IMR-90 (cell line): ENCODE measurements around the gene RAD51B. TPM values are rescaled to one million over a fixed set of nuclear protein-coding genes. Genes with fewer than 3 reads are reported as not detected.

ENCODE experiments used
- ATAC-seq: fragments of 200-7000 bp; cut with Tn5 transposase; 2 replicates; pipeline ENCODE4 v1.9.1; 2020; ENCODE audit warnings: low read depth, mild to moderate bottlenecking, moderate library complexity
- BruUV-seq: library from RNA; stranded (reverse); fragments of 400-500 nt; replicated peaks from 2 replicates; lab custom pipeline; 2021; lab: Mats Ljungman, UMichigan
- CTCF ChIA-PET: fragments of 300-600 bp; formaldehyde crosslinking; extraction: SDS; loops from one replicate; lab custom pipeline; 2021; ENCODE audit warnings: antibody characterized with exemption; lab: Yijun Ruan, JAX
- POLR2A ChIA-PET: fragments of 300-600 bp; sonication (Branson Sonifier 250); formaldehyde crosslinking; loops from one replicate; lab custom pipeline; 2022; ENCODE audit warnings: antibody characterized with exemption; ENCODE audit not compliant: unreplicated experiment; lab: Charles Lee
- DNase-seq: peaks from one replicate; pipeline ENCODE4 v3.0.0; 2013
- H2AFZ ChIP-seq: replicated peaks from 2 replicates; pipeline ENCODE3; 2013; ENCODE audit warnings: low read length, mild to moderate bottlenecking; ENCODE audit not compliant: poor library complexity
- H2AK5ac ChIP-seq: 2 replicates; pipeline ENCODE4 v1.6.1; 2013; ENCODE audit warnings: low read depth, low read length, inconsistent platforms
- H2AK9ac ChIP-seq: replicated peaks from 2 replicates; pipeline ENCODE3; 2013; ENCODE audit warnings: mild to moderate bottlenecking, low read depth, low read length, moderate library complexity; ENCODE audit not compliant: poor library complexity
- H2BK120ac ChIP-seq: 2 replicates; pipeline ENCODE4 v1.6.1; 2013; ENCODE audit warnings: low read depth, low read length, inconsistent platforms
- H2BK15ac ChIP-seq: 3 replicates; pipeline ENCODE4 v1.6.1; 2013; ENCODE audit warnings: low read depth, low read length, inconsistent platforms
- H2BK20ac ChIP-seq: 2 replicates; pipeline ENCODE4 v1.6.1; 2013; ENCODE audit warnings: low read depth, mild to moderate bottlenecking, inconsistent platforms, low read length, moderate library complexity
- H2BK5ac ChIP-seq: 2 replicates; pipeline ENCODE4 v1.6.1; 2013; ENCODE audit warnings: mild to moderate bottlenecking, low read depth, low read length, inconsistent platforms; ENCODE audit not compliant: poor library complexity, severe bottlenecking
- H3K14ac ChIP-seq: replicated peaks from 2 replicates; pipeline ENCODE4 v1.6.1; 2013; ENCODE audit warnings: low read depth, low read length, inconsistent platforms
- H3K18ac ChIP-seq: 2 replicates; pipeline ENCODE4 v1.6.1; 2013; ENCODE audit warnings: low read depth, low read length, control low read depth
- H3K23ac ChIP-seq: 2 replicates; pipeline ENCODE4 v1.6.1; 2013; ENCODE audit warnings: low read depth, low read length, inconsistent platforms
- H3K27ac ChIP-seq: 2 replicates; pipeline ENCODE4 v1.5.1; 2013; ENCODE audit warnings: mild to moderate bottlenecking, control low read depth, low read length; ENCODE audit not compliant: insufficient read depth
- H3K27me3 ChIP-seq: 2 replicates; pipeline ENCODE4 v1.6.1; 2013; ENCODE audit warnings: low read length; ENCODE audit not compliant: control insufficient read depth, insufficient read depth
- H3K36me3 ChIP-seq: 2 replicates; pipeline ENCODE4 v1.6.1; 2013; ENCODE audit warnings: low read length, mixed read lengths; ENCODE audit not compliant: control insufficient read depth, insufficient read depth
- H3K4ac ChIP-seq: 2 replicates; pipeline ENCODE4 v1.6.1; 2013; ENCODE audit warnings: low read depth, low read length, inconsistent platforms
- H3K4me1 ChIP-seq: 2 replicates; pipeline ENCODE4 v1.6.1; 2013; ENCODE audit warnings: low read length, mixed read lengths; ENCODE audit not compliant: control insufficient read depth, insufficient read depth
- H3K4me2 ChIP-seq: 2 replicates; pipeline ENCODE4 v1.6.1; 2013; ENCODE audit warnings: low read depth, mild to moderate bottlenecking, control low read depth, low read length, moderate library complexity
- H3K4me3 ChIP-seq: 2 replicates; pipeline ENCODE4 v1.5.1; 2013; ENCODE audit warnings: low read depth, mild to moderate bottlenecking, control low read depth, low read length, moderate library complexity; ENCODE audit not compliant: insufficient read depth
- H3K56ac ChIP-seq: 2 replicates; pipeline ENCODE4 v1.6.1; 2013; ENCODE audit warnings: low read length, inconsistent platforms; ENCODE audit not compliant: insufficient read depth; ENCODE audit errors: extremely low read depth
- H3K79me1 ChIP-seq, 2 experiments: 2 replicates each; pipeline ENCODE4 v1.6.1; 2013; ENCODE audit warnings: low read length in 2 of 2, inconsistent platforms in 1 of 2, low read depth in 1 of 2
- H3K9ac ChIP-seq: 2 replicates; pipeline ENCODE4 v1.6.1; 2013; ENCODE audit warnings: low read depth, low read length, control low read depth
- H3K9me1 ChIP-seq: 2 replicates; pipeline ENCODE4 v1.6.1; 2013; ENCODE audit warnings: low read length, inconsistent platforms; ENCODE audit not compliant: insufficient read depth
- H3K9me3 ChIP-seq: 2 replicates; pipeline ENCODE4 v1.6.1; 2013; ENCODE audit warnings: low read length; ENCODE audit not compliant: control insufficient read depth, insufficient read depth
- H4K20me1 ChIP-seq: 2 replicates; pipeline ENCODE4 v1.6.1; 2013; ENCODE audit warnings: low read length, inconsistent platforms; ENCODE audit not compliant: insufficient read depth
- H4K5ac ChIP-seq: 2 replicates; pipeline ENCODE4 v1.6.1; 2013; ENCODE audit warnings: mild to moderate bottlenecking, low read depth, low read length, control low read depth
- H4K8ac ChIP-seq, 2 experiments: 2 replicates each; pipeline ENCODE4 v1.6.1; 2013; ENCODE audit warnings: low read depth in 2 of 2, low read length in 2 of 2, control low read depth in 1 of 2, inconsistent platforms in 1 of 2
- H4K91ac ChIP-seq: 2 replicates; pipeline ENCODE4 v1.6.1; 2013; ENCODE audit warnings: low read depth, low read length, inconsistent platforms; ENCODE audit not compliant: insufficient read depth
- BHLHE40 ChIP-seq: fragments of 150-350 bp; IDR thresholded peaks from 2 replicates; pipeline ENCODE4 v1.6.1; 2016; ENCODE audit warnings: mild to moderate bottlenecking, low read depth, low read length
- CEBPB ChIP-seq: IDR thresholded peaks from 2 replicates; pipeline ENCODE4 v1.6.1; 2012; ENCODE audit warnings: low read depth, low read length, improper control_type of control experiment
- ELK1 ChIP-seq: fragments of 150-350 bp; IDR thresholded peaks from 2 replicates; pipeline ENCODE4 v1.6.1; 2016; ENCODE audit warnings: low read depth, mild to moderate bottlenecking, low read length, moderate library complexity, borderline replicate concordance
- MAFK ChIP-seq: IDR thresholded peaks from 2 replicates; pipeline ENCODE4 v1.6.1; 2012; ENCODE audit warnings: low read depth, low read length, improper control_type of control experiment
- MAZ ChIP-seq: IDR thresholded peaks from 2 replicates; pipeline ENCODE4 v1.6.1; 2012; ENCODE audit warnings: low read depth, mild to moderate bottlenecking, low read length, improper control_type of control experiment, moderate library complexity, borderline replicate concordance
- RAD21 ChIP-seq: IDR thresholded peaks from 2 replicates; pipeline ENCODE4 v1.6.1; 2012; ENCODE audit warnings: low read length, improper control_type of control experiment
- RCOR1 ChIP-seq: IDR thresholded peaks from 2 replicates; pipeline ENCODE4 v1.6.1; 2012; ENCODE audit warnings: mild to moderate bottlenecking, low read length, improper control_type of control experiment; ENCODE audit not compliant: insufficient replicate concordance
- RFX5 ChIP-seq: IDR thresholded peaks from 2 replicates; pipeline ENCODE4 v1.8.0; 2012; ENCODE audit warnings: low read depth, mild to moderate bottlenecking, low read length, moderate library complexity
- WGBS, 2 experiments: methylation state at CpG; one replicate each; pipeline versions ENCODE4 v1.1.5 to v1.1.7; 2013; ENCODE audit warnings: missing lambda C conversion rate in 2 of 2; ENCODE audit not compliant: insufficient read length in 1 of 2; ENCODE audit errors: extremely low coverage in 2 of 2; 5-methylcytosine and 5-hydroxymethylcytosine counted together
- dilution Hi-C: fragments of 300-500 bp; cut with HindIII; formaldehyde crosslinking; loops from one replicate; pipeline ENCODE4 v1.14.3; 2018; ENCODE audit warnings: low sequenced_read_pairs; ENCODE audit not compliant: unreplicated experiment
- in situ Hi-C: fragments of 300-500 bp; cut with MboI; formaldehyde crosslinking; loops from 3 replicates; pipeline ENCODE4 v1.14.3; 2019; ENCODE audit warnings: low sequenced_read_pairs, inconsistent platforms, mixed read lengths
- intact Hi-C: fragments of 100-400 bp; cut with micrococcal nuclease; formaldehyde crosslinking; loops from 2 replicates; pipeline ENCODE4 v1.10.0; 2022
- polyA plus RNA-seq, 3 experiments: library from polyadenylated mRNA; depleted of rRNA; stranded (reverse); fragments of >200 nt; gene quantifications; 2 replicates each; pipeline ENCODE4 v1.2.3, GENCODE V29; 2012; ENCODE audit warnings: low replicate concordance in 1 of 3
- total RNA-seq: library from RNA; depleted of rRNA; stranded (reverse); fragments of >200 nt; gene quantifications from 2 replicates; pipeline ENCODE4 v1.2.3, GENCODE V29; 2012

RAD51B gene
- total and polyA plus RNA-seq, 2 of the 4 experiments (the other 2 are of a cell fraction): 5.1 to 18.8 TPM

- Histone ChIP-seq H3K27ac (no peak overlapping the region), H3K79me1 (peaks cover 0 to 3% of the 10 kb centered on the region in 2 experiments; a peak in 1 of 4 replicates), H4K91ac (no peak overlapping the region; the same call in 1 of the 2 replicates), H3K18ac (no peak overlapping the region), H2AK5ac (peak overlapping the region; percentile 82; the same call in 1 of the 2 replicates), H3K9me1 (peaks cover 5% of the 10 kb centered on the region), H3K9me3 (no peaks in the 10 kb centered on the region), H3K36me3 (no peaks in the 10 kb centered on the region), H2BK5ac (no peak overlapping the region), H2BK15ac (no peak overlapping the region), H4K8ac (no peak overlapping the region), H4K20me1 (no peaks in the 10 kb centered on the region), H2BK120ac (no peak overlapping the region), H4K5ac (no peak overlapping the region), H3K9ac (no peak overlapping the region), H3K4ac (no peak overlapping the region; the same call in 1 of the 2 replicates), H2BK20ac (peak overlapping the region; percentile 62; the same call in 1 of the 2 replicates), H3K4me1 (peaks cover 5% of the 10 kb centered on the region), H3K4me2 (no peak overlapping the region), H2AK9ac (no peak overlapping the region), H3K14ac (no peak overlapping the region), H3K4me3 (no peak overlapping the region), H3K56ac (no peak overlapping the region), H3K27me3 (no peaks in the 10 kb centered on the region), H3K23ac (no peak overlapping the region), H2AFZ (peak overlapping the region; percentile 34)
- 98% methylated on average over 9 of the region's 11 CpGs; no CpG with 5 or more reads in 1 of the 2 experiments for WGBS, 2 experiments
- in situ Hi-C loops: no loop called here
- CTCF ChIA-PET: no interaction called here
- no peak for TF ChIP-seq RCOR1
- no peak for TF ChIP-seq MAFK
- TF ChIP-seq RAD21: no peak
- TF ChIP-seq ELK1: no peak
- no peak for TF ChIP-seq MAZ
- no peak for TF ChIP-seq RFX5
- TF ChIP-seq BHLHE40: no peak
- TF ChIP-seq CEBPB: no peak
- BruUV-seq: no TSS peak
- intact Hi-C loops: no loop called here
- no peak for DNase-seq
- dilution Hi-C loops: no loop called here
- ATAC-seq: no peak
- POLR2A ChIA-PET: no interaction called here
These were observed 738.5 kb downstream of the RAD51B start for GRCh38 chr14:68558096-68558495.
